Thyroid gland (tissue), 4 donors: ENCODE data around the gene NOP14. TPM values are rescaled to one million over a fixed set of nuclear protein-coding genes. Genes with fewer than 3 reads are reported as not detected.

Experiments used
- DNase-seq, 2 donors: peaks; one replicate each; pipeline ENCODE4 v3.0.0-alpha.2; 2019
- H3K27ac ChIP-seq, 3 donors: fragments of 200-600 bp; sonication (generic); 1 replicate in 2 of 3; 2 replicates in 1 of 3; pipeline ENCODE4 v1.5.1; 2016 to 2019; ENCODE audit warnings: mild to moderate bottlenecking in 1 of 3, moderate library complexity in 1 of 3
- H3K27me3 ChIP-seq: fragments of 200-600 bp; sonication (generic); one replicate; pipeline ENCODE4 v1.5.1; 2019
- H3K36me3 ChIP-seq, 2 donors: fragments of 200-600 bp; sonication (generic); one replicate each; pipeline ENCODE4 v1.5.1; 2016 to 2019
- H3K4me1 ChIP-seq, 2 donors: fragments of 200-600 bp; sonication (generic); one replicate each; pipeline ENCODE4 v1.5.1; 2017 to 2019
- H3K4me3 ChIP-seq, 3 donors: fragments of 200-600 bp; sonication (generic); replicated peaks in 1 of 3; 1 replicate in 2 of 3; 2 replicates in 1 of 3; pipeline ENCODE4 v1.5.1; 2016; ENCODE audit warnings: mild to moderate bottlenecking in 1 of 3
- H3K9me3 ChIP-seq: fragments of 200-600 bp; sonication (generic); one replicate; pipeline ENCODE4 v1.5.1; 2017
- POLR2A ChIP-seq, 2 donors: fragments of 450-650 bp; IDR thresholded peaks; one replicate each; pipeline ENCODE4 v1.6.1; 2017; ENCODE audit warnings: antibody characterized with exemption in 2 of 2, mild to moderate bottlenecking in 2 of 2, moderate library complexity in 1 of 2
- WGBS, 2 donors: methylation state at CpG; one replicate each; pipeline ENCODE4 v1.1.5; 2017; 5-methylcytosine and 5-hydroxymethylcytosine counted together
- intact Hi-C: fragments of 100-400 bp; cut with DNase I; formaldehyde crosslinking; loops from one replicate; pipeline ENCODE4 v1.15.1; 2023
- total RNA-seq, 4 donors: library from RNA; depleted of rRNA; stranded (reverse); fragments of >200 nt; gene quantifications; one replicate each; pipeline ENCODE4 v1.2.3, GENCODE V29; 2016
- TF ChIP-seq, protein P1 (sequence below), 6 experiments: fragments of 200-600 bp in 3 of 6; fragments of 450-650 bp in 3 of 6; sonication (generic) in 3 of 6; IDR thresholded peaks; one replicate each; pipeline ENCODE4 v1.5.1; 2016 to 2019; ENCODE audit warnings: antibody characterized with exemption in 6 of 6, mild to moderate bottlenecking in 2 of 6, inconsistent platforms in 1 of 6, moderate library complexity in 1 of 6

NOP14 gene
- total RNA-seq = 10 to 100 TPM; 18.4 to 24.8 (median 19.3) TPM

- peak; percentile 24 to 75 for TF ChIP-seq POLR2A (IDR thresholded peaks at IDR 0.05)
- TF ChIP-seq, protein P1, sequence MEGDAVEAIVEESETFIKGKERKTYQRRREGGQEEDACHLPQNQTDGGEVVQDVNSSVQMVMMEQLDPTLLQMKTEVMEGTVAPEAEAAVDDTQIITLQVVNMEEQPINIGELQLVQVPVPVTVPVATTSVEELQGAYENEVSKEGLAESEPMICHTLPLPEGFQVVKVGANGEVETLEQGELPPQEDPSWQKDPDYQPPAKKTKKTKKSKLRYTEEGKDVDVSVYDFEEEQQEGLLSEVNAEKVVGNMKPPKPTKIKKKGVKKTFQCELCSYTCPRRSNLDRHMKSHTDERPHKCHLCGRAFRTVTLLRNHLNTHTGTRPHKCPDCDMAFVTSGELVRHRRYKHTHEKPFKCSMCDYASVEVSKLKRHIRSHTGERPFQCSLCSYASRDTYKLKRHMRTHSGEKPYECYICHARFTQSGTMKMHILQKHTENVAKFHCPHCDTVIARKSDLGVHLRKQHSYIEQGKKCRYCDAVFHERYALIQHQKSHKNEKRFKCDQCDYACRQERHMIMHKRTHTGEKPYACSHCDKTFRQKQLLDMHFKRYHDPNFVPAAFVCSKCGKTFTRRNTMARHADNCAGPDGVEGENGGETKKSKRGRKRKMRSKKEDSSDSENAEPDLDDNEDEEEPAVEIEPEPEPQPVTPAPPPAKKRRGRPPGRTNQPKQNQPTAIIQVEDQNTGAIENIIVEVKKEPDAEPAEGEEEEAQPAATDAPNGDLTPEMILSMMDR (IDR thresholded peaks at IDR 0.05) = peak in 4 of 6 experiments; percentile 16 to 43 (median 38)
- DNase-seq = peak; percentile 97 to 98
- Histone ChIP-seq H3K27me3 (no peaks in the 10 kb centered on the region), H3K9me3 (no peaks in the 10 kb centered on the region), H3K36me3 (no peaks in the 10 kb centered on the region), H3K4me3 (peak within 1 kb of the TSS; percentile 54 to 99 (median 82)), H3K4me1 (peaks cover 23 to 24% of the 10 kb centered on the region in 2 donors), H3K27ac (peak within 1 kb of the TSS; percentile 5 to 84 (median 78))
- WGBS, 2 donors = 0 to 1% methylated on average over 6 to 39 of the region's 105 CpGs
- intact Hi-C loops = no loop called here
Measured at GRCh38 chr4:2963175-2963965, at the start of gene NOP14, which contains the start of gene GRK4. NOP14 (minus strand) TSS chr4:2963406; CDS start chr4:2963319, 87 bp downstream. GRK4 (plus strand) TSS chr4:2963571; CDS start chr4:2964071, 500 bp downstream.

- WGBS, 2 donors = 83 to 86% methylated on average over 17 of the region's 17 CpGs
- no peaks in the 10 kb centered on the region for H3K27me3 ChIP-seq
- no peak overlapping the region for H3K4me3 ChIP-seq
- no peaks in the 10 kb centered on the region for H3K9me3 ChIP-seq
- H3K27ac ChIP-seq = no peak overlapping the region
- H3K36me3 ChIP-seq = no peaks in the 10 kb centered on the region
- H3K4me1 ChIP-seq = no peaks in the 10 kb centered on the region
- intact Hi-C loops = no loop called here
- TF ChIP-seq POLR2A (IDR thresholded peaks at IDR 0.05) = no peak
- TF ChIP-seq, protein P1 (IDR thresholded peaks at IDR 0.05) = no peak
- DNase-seq = no peak
Measured at GRCh38 chr4:3011456-3012220, 48.4 kb upstream of the NOP14 start.

GRCh38 chr4:3010998-3011397 is 47.8 kb upstream of the NOP14 start:
- Histone ChIP-seq H3K4me1 (no peaks in the 10 kb centered on the region), H3K27me3 (no peaks in the 10 kb centered on the region), H3K4me3 (no peak overlapping the region), H3K27ac (no peak overlapping the region), H3K9me3 (no peaks in the 10 kb centered on the region), H3K36me3 (no peaks in the 10 kb centered on the region)
- WGBS, 2 donors = 87 to 89% methylated on average over 5 of the region's 5 CpGs
- intact Hi-C loops = no loop called here
- DNase-seq = peak in 1 of 2 donors; percentile 4
- TF ChIP-seq, protein P1 (IDR thresholded peaks at IDR 0.05) = no peak
- TF ChIP-seq POLR2A (IDR thresholded peaks at IDR 0.05) = no peak

- Histone ChIP-seq H3K4me1 (no peaks in the 10 kb centered on the region), H3K36me3 (no peaks in the 10 kb centered on the region), H3K9me3 (no peaks in the 10 kb centered on the region), H3K4me3 (no peak overlapping the region), H3K27ac (no peak overlapping the region), H3K27me3 (no peaks in the 10 kb centered on the region)
- TF ChIP-seq, protein P1 (IDR thresholded peaks at IDR 0.05) = no peak
- TF ChIP-seq POLR2A (IDR thresholded peaks at IDR 0.05) = no peak
- DNase-seq = no peak
- intact Hi-C loops = no loop called here
- WGBS, 2 donors = 81 to 84% methylated on average over 2 of the region's 2 CpGs
Measured at GRCh38 chr4:3010577-3010976, 47.4 kb upstream of the NOP14 start.
